Astrocyte (in vitro differentiated cells and primary cell): ENCODE measurements around the gene FXYD5.

Source experiments
- CTCF ChIP-seq: IDR thresholded peaks from 2 replicates; pipeline ENCODE4 v1.5.1; 2011; ENCODE audit warnings: low read depth, mild to moderate bottlenecking, inconsistent platforms, low read length, moderate library complexity; ENCODE audit not compliant: insufficient read depth
- EZH2 ChIP-seq: IDR thresholded peaks from 2 replicates; pipeline ENCODE4 v1.6.1; 2012; ENCODE audit warnings: mild to moderate bottlenecking, low read length, inconsistent platforms; ENCODE audit not compliant: insufficient read depth

GRCh38 chr19:35144259-35144599 is 10.3 kb upstream of the FXYD5 start:
- TF ChIP-seq CTCF (no peak), EZH2 (no peak)
